ENCODE data around the gene DOK6. TPM values are rescaled to one million over a fixed set of nuclear protein-coding genes. Genes with fewer than 3 reads are reported as not detected.
"Not testable (repeated sequence)": the region's sequence is repeated elsewhere in the genome, so short reads cannot be mapped to it uniquely, and the experiment has no call there.

The DOK6 gene
- total and polyA plus RNA-seq, 2 experiments from 2014 or later = 0.29 to 0.42 TPM

- ATAC-seq (no peak), DNase-seq (ENCODE audit: low spot score) (no peak)
- Mint-ChIP-seq H3K36me3 (ENCODE audit: low read depth) (no peaks in the 10 kb centered on the region), H3K27me3 (ENCODE audit: insufficient read depth, low read depth, poor library complexity) (no peaks in the 10 kb centered on the region), H3K4me3 (no peak overlapping the region), H3K9me3 (no peaks in the 10 kb centered on the region), H3K27ac (no peak overlapping the region), H3K4me1 (peaks cover 7% of the 10 kb centered on the region; the same call in 2 of the 3 replicates)
- H2AFZ ChIP-seq = no peak overlapping the region
- no peak overlapping the region for H3K4me2 ChIP-seq
- no peaks in the 10 kb centered on the region for H4K20me1 ChIP-seq (replicated peaks; ENCODE audit: insufficient read depth)
- no peaks in the 10 kb centered on the region for H3K36me3 ChIP-seq (ENCODE audit: insufficient read depth)
- no peaks in the 10 kb centered on the region for H3K27me3 ChIP-seq (ENCODE audit: insufficient read depth)
- H3K27ac ChIP-seq (ENCODE audit: low read depth) = no peak overlapping the region
- H3K79me2 ChIP-seq (replicated peaks; ENCODE audit: insufficient read depth) = no peaks in the 10 kb centered on the region
- TF ChIP-seq STAT1 (IDR thresholded peaks at IDR 0.05; ENCODE audit: unreplicated experiment) = no peak
- TF ChIP-seq, protein P1, sequence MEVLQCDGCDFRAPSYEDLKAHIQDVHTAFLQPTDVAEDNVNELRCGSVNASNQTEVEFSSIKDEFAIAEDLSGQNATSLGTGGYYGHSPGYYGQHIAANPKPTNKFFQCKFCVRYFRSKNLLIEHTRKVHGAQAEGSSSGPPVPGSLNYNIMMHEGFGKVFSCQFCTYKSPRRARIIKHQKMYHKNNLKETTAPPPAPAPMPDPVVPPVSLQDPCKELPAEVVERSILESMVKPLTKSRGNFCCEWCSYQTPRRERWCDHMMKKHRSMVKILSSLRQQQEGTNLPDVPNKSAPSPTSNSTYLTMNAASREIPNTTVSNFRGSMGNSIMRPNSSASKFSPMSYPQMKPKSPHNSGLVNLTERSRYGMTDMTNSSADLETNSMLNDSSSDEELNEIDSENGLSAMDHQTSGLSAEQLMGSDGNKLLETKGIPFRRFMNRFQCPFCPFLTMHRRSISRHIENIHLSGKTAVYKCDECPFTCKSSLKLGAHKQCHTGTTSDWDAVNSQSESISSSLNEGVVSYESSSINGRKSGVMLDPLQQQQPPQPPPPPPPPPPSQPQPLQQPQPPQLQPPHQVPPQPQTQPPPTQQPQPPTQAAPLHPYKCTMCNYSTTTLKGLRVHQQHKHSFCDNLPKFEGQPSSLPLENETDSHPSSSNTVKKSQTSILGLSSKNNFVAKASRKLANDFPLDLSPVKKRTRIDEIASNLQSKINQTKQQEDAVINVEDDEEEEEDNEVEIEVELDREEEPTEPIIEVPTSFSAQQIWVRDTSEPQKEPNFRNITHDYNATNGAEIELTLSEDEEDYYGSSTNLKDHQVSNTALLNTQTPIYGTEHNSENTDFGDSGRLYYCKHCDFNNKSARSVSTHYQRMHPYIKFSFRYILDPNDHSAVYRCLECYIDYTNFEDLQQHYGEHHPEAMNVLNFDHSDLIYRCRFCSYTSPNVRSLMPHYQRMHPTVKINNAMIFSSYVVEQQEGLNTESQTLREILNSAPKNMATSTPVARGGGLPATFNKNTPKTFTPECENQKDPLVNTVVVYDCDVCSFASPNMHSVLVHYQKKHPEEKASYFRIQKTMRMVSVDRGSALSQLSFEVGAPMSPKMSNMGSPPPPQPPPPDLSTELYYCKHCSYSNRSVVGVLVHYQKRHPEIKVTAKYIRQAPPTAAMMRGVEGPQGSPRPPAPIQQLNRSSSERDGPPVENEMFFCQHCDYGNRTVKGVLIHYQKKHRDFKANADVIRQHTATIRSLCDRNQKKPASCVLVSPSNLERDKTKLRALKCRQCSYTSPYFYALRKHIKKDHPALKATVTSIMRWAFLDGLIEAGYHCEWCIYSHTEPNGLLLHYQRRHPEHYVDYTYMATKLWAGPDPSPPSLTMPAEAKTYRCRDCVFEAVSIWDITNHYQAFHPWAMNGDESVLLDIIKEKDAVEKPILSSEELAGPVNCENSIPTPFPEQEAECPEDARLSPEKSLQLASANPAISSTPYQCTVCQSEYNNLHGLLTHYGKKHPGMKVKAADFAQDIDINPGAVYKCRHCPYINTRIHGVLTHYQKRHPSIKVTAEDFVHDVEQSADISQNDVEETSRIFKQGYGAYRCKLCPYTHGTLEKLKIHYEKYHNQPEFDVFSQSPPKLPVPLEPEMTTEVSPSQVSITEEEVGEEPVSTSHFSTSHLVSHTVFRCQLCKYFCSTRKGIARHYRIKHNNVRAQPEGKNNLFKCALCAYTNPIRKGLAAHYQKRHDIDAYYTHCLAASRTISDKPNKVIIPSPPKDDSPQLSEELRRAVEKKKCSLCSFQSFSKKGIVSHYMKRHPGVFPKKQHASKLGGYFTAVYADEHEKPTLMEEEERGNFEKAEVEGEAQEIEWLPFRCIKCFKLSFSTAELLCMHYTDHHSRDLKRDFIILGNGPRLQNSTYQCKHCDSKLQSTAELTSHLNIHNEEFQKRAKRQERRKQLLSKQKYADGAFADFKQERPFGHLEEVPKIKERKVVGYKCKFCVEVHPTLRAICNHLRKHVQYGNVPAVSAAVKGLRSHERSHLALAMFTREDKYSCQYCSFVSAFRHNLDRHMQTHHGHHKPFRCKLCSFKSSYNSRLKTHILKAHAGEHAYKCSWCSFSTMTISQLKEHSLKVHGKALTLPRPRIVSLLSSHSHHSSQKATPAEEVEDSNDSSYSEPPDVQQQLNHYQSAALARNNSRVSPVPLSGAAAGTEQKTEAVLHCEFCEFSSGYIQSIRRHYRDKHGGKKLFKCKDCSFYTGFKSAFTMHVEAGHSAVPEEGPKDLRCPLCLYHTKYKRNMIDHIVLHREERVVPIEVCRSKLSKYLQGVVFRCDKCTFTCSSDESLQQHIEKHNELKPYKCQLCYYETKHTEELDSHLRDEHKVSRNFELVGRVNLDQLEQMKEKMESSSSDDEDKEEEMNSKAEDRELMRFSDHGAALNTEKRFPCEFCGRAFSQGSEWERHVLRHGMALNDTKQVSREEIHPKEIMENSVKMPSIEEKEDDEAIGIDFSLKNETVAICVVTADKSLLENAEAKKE (CRISPR knock-in tag; IDR thresholded peaks at IDR 0.05) = no peak
- TF ChIP-seq JUNB (IDR thresholded peaks at IDR 0.05; ENCODE audit: unreplicated experiment) = no peak
- no peak for TF ChIP-seq EZH2 (IDR thresholded peaks at IDR 0.05; ENCODE audit: low read depth, unreplicated experiment)
- TF ChIP-seq, protein P2, sequence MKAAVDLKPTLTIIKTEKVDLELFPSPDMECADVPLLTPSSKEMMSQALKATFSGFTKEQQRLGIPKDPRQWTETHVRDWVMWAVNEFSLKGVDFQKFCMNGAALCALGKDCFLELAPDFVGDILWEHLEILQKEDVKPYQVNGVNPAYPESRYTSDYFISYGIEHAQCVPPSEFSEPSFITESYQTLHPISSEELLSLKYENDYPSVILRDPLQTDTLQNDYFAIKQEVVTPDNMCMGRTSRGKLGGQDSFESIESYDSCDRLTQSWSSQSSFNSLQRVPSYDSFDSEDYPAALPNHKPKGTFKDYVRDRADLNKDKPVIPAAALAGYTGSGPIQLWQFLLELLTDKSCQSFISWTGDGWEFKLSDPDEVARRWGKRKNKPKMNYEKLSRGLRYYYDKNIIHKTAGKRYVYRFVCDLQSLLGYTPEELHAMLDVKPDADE (IDR thresholded peaks at IDR 0.05) = no peak
- TF ChIP-seq ZNF114 (CRISPR knock-in tag; IDR thresholded peaks at IDR 0.05) = no peak
- TF ChIP-seq NANOG (IDR thresholded peaks at IDR 0.05; ENCODE audit: borderline replicate concordance) = no peak
- TF ChIP-seq, protein P3, sequence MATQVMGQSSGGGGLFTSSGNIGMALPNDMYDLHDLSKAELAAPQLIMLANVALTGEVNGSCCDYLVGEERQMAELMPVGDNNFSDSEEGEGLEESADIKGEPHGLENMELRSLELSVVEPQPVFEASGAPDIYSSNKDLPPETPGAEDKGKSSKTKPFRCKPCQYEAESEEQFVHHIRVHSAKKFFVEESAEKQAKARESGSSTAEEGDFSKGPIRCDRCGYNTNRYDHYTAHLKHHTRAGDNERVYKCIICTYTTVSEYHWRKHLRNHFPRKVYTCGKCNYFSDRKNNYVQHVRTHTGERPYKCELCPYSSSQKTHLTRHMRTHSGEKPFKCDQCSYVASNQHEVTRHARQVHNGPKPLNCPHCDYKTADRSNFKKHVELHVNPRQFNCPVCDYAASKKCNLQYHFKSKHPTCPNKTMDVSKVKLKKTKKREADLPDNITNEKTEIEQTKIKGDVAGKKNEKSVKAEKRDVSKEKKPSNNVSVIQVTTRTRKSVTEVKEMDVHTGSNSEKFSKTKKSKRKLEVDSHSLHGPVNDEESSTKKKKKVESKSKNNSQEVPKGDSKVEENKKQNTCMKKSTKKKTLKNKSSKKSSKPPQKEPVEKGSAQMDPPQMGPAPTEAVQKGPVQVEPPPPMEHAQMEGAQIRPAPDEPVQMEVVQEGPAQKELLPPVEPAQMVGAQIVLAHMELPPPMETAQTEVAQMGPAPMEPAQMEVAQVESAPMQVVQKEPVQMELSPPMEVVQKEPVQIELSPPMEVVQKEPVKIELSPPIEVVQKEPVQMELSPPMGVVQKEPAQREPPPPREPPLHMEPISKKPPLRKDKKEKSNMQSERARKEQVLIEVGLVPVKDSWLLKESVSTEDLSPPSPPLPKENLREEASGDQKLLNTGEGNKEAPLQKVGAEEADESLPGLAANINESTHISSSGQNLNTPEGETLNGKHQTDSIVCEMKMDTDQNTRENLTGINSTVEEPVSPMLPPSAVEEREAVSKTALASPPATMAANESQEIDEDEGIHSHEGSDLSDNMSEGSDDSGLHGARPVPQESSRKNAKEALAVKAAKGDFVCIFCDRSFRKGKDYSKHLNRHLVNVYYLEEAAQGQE (IDR thresholded peaks at IDR 0.05; ENCODE audit: unreplicated experiment) = no peak
- TF ChIP-seq EZH2phosphoT487 (IDR thresholded peaks at IDR 0.05; ENCODE audit: unreplicated experiment) = no peak
- H3K9me2 ChIP-seq (ENCODE audit: insufficient read depth) = no peaks in the 10 kb centered on the region
- H3K4me1 ChIP-seq (ENCODE audit: insufficient read depth) = peaks cover 3% of the 10 kb centered on the region; the same call in 1 of the 2 replicates
- H3K4me3 ChIP-seq = no peak overlapping the region
- H3F3A ChIP-seq (replicated peaks; ENCODE audit: low read depth) = no peaks in the 10 kb centered on the region
Observed at GRCh38 chr18:69659142-69659651, 258.5 kb downstream of the DOK6 start.

GRCh38 chr18:69662090-69662489 lies 261.4 kb downstream of the DOK6 start:
- ATAC-seq; H4K20me1 ChIP-seq (replicated peaks; ENCODE audit: insufficient read depth); H3K36me3 ChIP-seq (ENCODE audit: insufficient read depth); H3K9me3 Mint-ChIP-seq; H3K27me3 Mint-ChIP-seq (ENCODE audit: insufficient read depth, low read depth, poor library complexity); H3K27ac ChIP-seq (ENCODE audit: low read depth); H3F3A ChIP-seq (replicated peaks; ENCODE audit: low read depth); H3K36me3 Mint-ChIP-seq (ENCODE audit: low read depth); H3K4me2 ChIP-seq; H3K79me2 ChIP-seq (replicated peaks; ENCODE audit: insufficient read depth); H3K4me1 Mint-ChIP-seq; H3K9me2 ChIP-seq (ENCODE audit: insufficient read depth); H3K4me1 ChIP-seq (ENCODE audit: insufficient read depth); H2AFZ ChIP-seq; DNase-seq (ENCODE audit: low spot score); H3K27ac Mint-ChIP-seq; H3K4me3 ChIP-seq; H3K27me3 ChIP-seq (ENCODE audit: insufficient read depth); H3K4me3 Mint-ChIP-seq: not testable (repeated sequence)
